ENCODE measurements around the gene DYNLL2. TPM values are rescaled to one million over a fixed set of nuclear protein-coding genes. Genes with fewer than 3 reads are reported as not detected.
"Not testable (repeated sequence)": the region's sequence is repeated elsewhere in the genome, so short reads cannot be mapped to it uniquely, and the experiment has no call there.

The DYNLL2 gene
- total RNA-seq, 1 donor from 2014 or later: 29.4 TPM

GRCh38 chr17:58096892-58097291 lies 13.7 kb downstream of the DYNLL2 start:
- H2AFZ ChIP-seq (ENCODE audit: low read depth, low read length): no peak overlapping the region
- H3K27me3 ChIP-seq (ENCODE audit: insufficient read depth, low read length): no peaks in the 10 kb centered on the region
- H3K36me3 Mint-ChIP-seq (ENCODE audit: low read depth, unreplicated experiment): peaks cover 24% of the 10 kb centered on the region
- H3K4me3 ChIP-seq (ENCODE audit: insufficient read depth, low read depth, low read length): no peak overlapping the region
- H3K4me1 Mint-ChIP-seq (ENCODE audit: low read depth, unreplicated experiment): no peaks in the 10 kb centered on the region
- TF ChIP-seq EZH2 (IDR thresholded peaks at IDR 0.05; ENCODE audit: insufficient read depth, low read length): no peak
- TF ChIP-seq, protein P1, sequence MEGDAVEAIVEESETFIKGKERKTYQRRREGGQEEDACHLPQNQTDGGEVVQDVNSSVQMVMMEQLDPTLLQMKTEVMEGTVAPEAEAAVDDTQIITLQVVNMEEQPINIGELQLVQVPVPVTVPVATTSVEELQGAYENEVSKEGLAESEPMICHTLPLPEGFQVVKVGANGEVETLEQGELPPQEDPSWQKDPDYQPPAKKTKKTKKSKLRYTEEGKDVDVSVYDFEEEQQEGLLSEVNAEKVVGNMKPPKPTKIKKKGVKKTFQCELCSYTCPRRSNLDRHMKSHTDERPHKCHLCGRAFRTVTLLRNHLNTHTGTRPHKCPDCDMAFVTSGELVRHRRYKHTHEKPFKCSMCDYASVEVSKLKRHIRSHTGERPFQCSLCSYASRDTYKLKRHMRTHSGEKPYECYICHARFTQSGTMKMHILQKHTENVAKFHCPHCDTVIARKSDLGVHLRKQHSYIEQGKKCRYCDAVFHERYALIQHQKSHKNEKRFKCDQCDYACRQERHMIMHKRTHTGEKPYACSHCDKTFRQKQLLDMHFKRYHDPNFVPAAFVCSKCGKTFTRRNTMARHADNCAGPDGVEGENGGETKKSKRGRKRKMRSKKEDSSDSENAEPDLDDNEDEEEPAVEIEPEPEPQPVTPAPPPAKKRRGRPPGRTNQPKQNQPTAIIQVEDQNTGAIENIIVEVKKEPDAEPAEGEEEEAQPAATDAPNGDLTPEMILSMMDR (IDR thresholded peaks at IDR 0.05; ENCODE audit: insufficient read depth, low read depth, low read length): no peak
- H3K27ac ChIP-seq (ENCODE audit: low read depth, low read length): no peak overlapping the region
- H3K79me2 ChIP-seq (ENCODE audit: insufficient read depth, low read length): no peaks in the 10 kb centered on the region
- H4K20me1 ChIP-seq (ENCODE audit: insufficient read depth, low read length): peaks cover 28% of the 10 kb centered on the region
- no peak overlapping the region for H3K27ac Mint-ChIP-seq (ENCODE audit: unreplicated experiment)
- no peak for DNase-seq (ENCODE audit: low read depth)
- H3K9me3 Mint-ChIP-seq (ENCODE audit: unreplicated experiment): no peaks in the 10 kb centered on the region
- H3K4me1 ChIP-seq (ENCODE audit: insufficient read depth, low read length): no peaks in the 10 kb centered on the region
- H3K4me2 ChIP-seq (ENCODE audit: low read length): no peak overlapping the region
- no peaks in the 10 kb centered on the region for H3K27me3 Mint-ChIP-seq (ENCODE audit: low read depth, unreplicated experiment)
- H3K4me3 Mint-ChIP-seq (ENCODE audit: unreplicated experiment): no peak overlapping the region
- no peaks in the 10 kb centered on the region for H3K9me3 ChIP-seq (ENCODE audit: insufficient read depth, low read depth, low read length)
- H3K36me3 ChIP-seq (ENCODE audit: insufficient read depth, low read length): peaks cover 16% of the 10 kb centered on the region
- no peak for FAIRE-seq
- no peak overlapping the region for H3K9ac ChIP-seq (ENCODE audit: low read length)

- Histone ChIP-seq H3K4me3 (ENCODE audit: insufficient read depth, low read depth, low read length) (no peak overlapping the region), H2AFZ (ENCODE audit: low read depth, low read length) (no peak overlapping the region), H3K36me3 (ENCODE audit: insufficient read depth, low read length) (peaks cover 11% of the 10 kb centered on the region), H3K9ac (ENCODE audit: low read length) (no peak overlapping the region), H3K4me1 (ENCODE audit: insufficient read depth, low read length) (no peaks in the 10 kb centered on the region), H3K27me3 (ENCODE audit: insufficient read depth, low read length) (no peaks in the 10 kb centered on the region), H3K9me3 (ENCODE audit: insufficient read depth, low read depth, low read length) (no peaks in the 10 kb centered on the region), H3K4me2 (ENCODE audit: low read length) (no peak overlapping the region), H4K20me1 (ENCODE audit: insufficient read depth, low read length) (peaks cover 22% of the 10 kb centered on the region), H3K27ac (ENCODE audit: low read depth, low read length) (no peak overlapping the region), H3K79me2 (ENCODE audit: insufficient read depth, low read length) (no peaks in the 10 kb centered on the region)
- Mint-ChIP-seq H3K4me1 (ENCODE audit: low read depth, unreplicated experiment) (no peaks in the 10 kb centered on the region), H3K27ac (ENCODE audit: unreplicated experiment) (no peak overlapping the region), H3K4me3 (ENCODE audit: unreplicated experiment) (no peak overlapping the region), H3K36me3 (ENCODE audit: low read depth, unreplicated experiment) (peaks cover 19% of the 10 kb centered on the region), H3K9me3 (ENCODE audit: unreplicated experiment) (no peaks in the 10 kb centered on the region), H3K27me3 (ENCODE audit: low read depth, unreplicated experiment) (no peaks in the 10 kb centered on the region)
- TF ChIP-seq, protein P1 (IDR thresholded peaks at IDR 0.05; ENCODE audit: insufficient read depth, low read depth, low read length): no peak
- no peak for TF ChIP-seq EZH2 (IDR thresholded peaks at IDR 0.05; ENCODE audit: insufficient read depth, low read length)
- DNase-seq (ENCODE audit: low read depth): no peak
- no peak for FAIRE-seq
Measured at GRCh38 chr17:58097384-58098088, 14.3 kb downstream of the DYNLL2 start.

GRCh38 chr17:58100506-58100905 lies 17.3 kb downstream of the DYNLL2 start:
- Mint-ChIP-seq H3K4me1 (ENCODE audit: low read depth, unreplicated experiment) (no peaks in the 10 kb centered on the region), H3K36me3 (ENCODE audit: low read depth, unreplicated experiment) (peaks cover 3% of the 10 kb centered on the region), H3K27ac (ENCODE audit: unreplicated experiment) (no peak overlapping the region), H3K4me3 (ENCODE audit: unreplicated experiment) (no peak overlapping the region), H3K9me3 (ENCODE audit: unreplicated experiment) (no peaks in the 10 kb centered on the region), H3K27me3 (ENCODE audit: low read depth, unreplicated experiment) (no peaks in the 10 kb centered on the region)
- TF ChIP-seq EZH2 (IDR thresholded peaks at IDR 0.05; ENCODE audit: insufficient read depth, low read length): no peak
- TF ChIP-seq, protein P1 (IDR thresholded peaks at IDR 0.05; ENCODE audit: insufficient read depth, low read depth, low read length): no peak
- Histone ChIP-seq H3K9me3 (ENCODE audit: insufficient read depth, low read depth, low read length) (no peaks in the 10 kb centered on the region), H3K4me3 (ENCODE audit: insufficient read depth, low read depth, low read length) (no peak overlapping the region), H3K27ac (ENCODE audit: low read depth, low read length) (no peak overlapping the region), H3K36me3 (ENCODE audit: insufficient read depth, low read length) (no peaks in the 10 kb centered on the region), H3K79me2 (ENCODE audit: insufficient read depth, low read length) (no peaks in the 10 kb centered on the region), H4K20me1 (ENCODE audit: insufficient read depth, low read length) (no peaks in the 10 kb centered on the region), H3K9ac (ENCODE audit: low read length) (no peak overlapping the region), H3K4me1 (ENCODE audit: insufficient read depth, low read length) (no peaks in the 10 kb centered on the region), H3K4me2 (ENCODE audit: low read length) (no peak overlapping the region), H2AFZ (ENCODE audit: low read depth, low read length) (no peak overlapping the region), H3K27me3 (ENCODE audit: insufficient read depth, low read length) (no peaks in the 10 kb centered on the region)
- no peak for DNase-seq (ENCODE audit: low read depth)
- FAIRE-seq: no peak

DNA sequence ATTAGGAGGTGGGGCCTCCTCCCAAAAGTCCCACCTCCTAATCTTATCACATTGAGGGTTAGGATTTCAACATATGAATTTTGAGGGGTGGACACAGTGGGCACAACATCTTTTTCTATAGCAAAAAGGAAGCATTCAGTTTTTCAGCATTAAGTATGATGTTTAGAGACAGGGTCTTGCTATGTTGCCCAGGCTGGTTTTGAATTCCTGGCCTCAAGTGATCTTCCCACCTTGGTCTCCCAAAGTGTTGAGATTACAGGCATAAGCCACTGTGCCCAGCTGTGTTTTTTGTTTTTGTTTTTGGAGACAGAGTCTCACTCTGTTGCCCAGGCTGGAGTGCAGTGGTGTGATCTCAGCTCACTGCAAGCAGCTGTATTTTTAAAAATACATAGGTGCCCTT lies 18.7 kb downstream of the DYNLL2 start:
- H3K36me3 Mint-ChIP-seq (ENCODE audit: low read depth, unreplicated experiment); H3K36me3 ChIP-seq (ENCODE audit: insufficient read depth, low read length); H3K27me3 ChIP-seq (ENCODE audit: insufficient read depth, low read length); H3K4me3 ChIP-seq (ENCODE audit: insufficient read depth, low read depth, low read length); H3K9ac ChIP-seq (ENCODE audit: low read length); H3K9me3 Mint-ChIP-seq (ENCODE audit: unreplicated experiment); H3K27ac Mint-ChIP-seq (ENCODE audit: unreplicated experiment); H3K4me2 ChIP-seq (ENCODE audit: low read length); DNase-seq (ENCODE audit: low read depth); H3K4me3 Mint-ChIP-seq (ENCODE audit: unreplicated experiment); H3K9me3 ChIP-seq (ENCODE audit: insufficient read depth, low read depth, low read length); H3K79me2 ChIP-seq (ENCODE audit: insufficient read depth, low read length); H4K20me1 ChIP-seq (ENCODE audit: insufficient read depth, low read length); H2AFZ ChIP-seq (ENCODE audit: low read depth, low read length); H3K4me1 Mint-ChIP-seq (ENCODE audit: low read depth, unreplicated experiment); H3K4me1 ChIP-seq (ENCODE audit: insufficient read depth, low read length); FAIRE-seq; H3K27me3 Mint-ChIP-seq (ENCODE audit: low read depth, unreplicated experiment); H3K27ac ChIP-seq (ENCODE audit: low read depth, low read length): not testable (repeated sequence)

Data from astrocyte (in vitro differentiated cells and primary cell).